Measurements from ENCODE around the gene MAB21L3. TPM values are rescaled to one million over a fixed set of nuclear protein-coding genes. Genes with fewer than 3 reads are reported as not detected.
A peak's percentile ranks its signal among the peaks of the same experiment; 100 is the strongest.

MAB21L3 gene
- 6.9 and 11.1 TPM in 2 replicates for total RNA-seq

DNA sequence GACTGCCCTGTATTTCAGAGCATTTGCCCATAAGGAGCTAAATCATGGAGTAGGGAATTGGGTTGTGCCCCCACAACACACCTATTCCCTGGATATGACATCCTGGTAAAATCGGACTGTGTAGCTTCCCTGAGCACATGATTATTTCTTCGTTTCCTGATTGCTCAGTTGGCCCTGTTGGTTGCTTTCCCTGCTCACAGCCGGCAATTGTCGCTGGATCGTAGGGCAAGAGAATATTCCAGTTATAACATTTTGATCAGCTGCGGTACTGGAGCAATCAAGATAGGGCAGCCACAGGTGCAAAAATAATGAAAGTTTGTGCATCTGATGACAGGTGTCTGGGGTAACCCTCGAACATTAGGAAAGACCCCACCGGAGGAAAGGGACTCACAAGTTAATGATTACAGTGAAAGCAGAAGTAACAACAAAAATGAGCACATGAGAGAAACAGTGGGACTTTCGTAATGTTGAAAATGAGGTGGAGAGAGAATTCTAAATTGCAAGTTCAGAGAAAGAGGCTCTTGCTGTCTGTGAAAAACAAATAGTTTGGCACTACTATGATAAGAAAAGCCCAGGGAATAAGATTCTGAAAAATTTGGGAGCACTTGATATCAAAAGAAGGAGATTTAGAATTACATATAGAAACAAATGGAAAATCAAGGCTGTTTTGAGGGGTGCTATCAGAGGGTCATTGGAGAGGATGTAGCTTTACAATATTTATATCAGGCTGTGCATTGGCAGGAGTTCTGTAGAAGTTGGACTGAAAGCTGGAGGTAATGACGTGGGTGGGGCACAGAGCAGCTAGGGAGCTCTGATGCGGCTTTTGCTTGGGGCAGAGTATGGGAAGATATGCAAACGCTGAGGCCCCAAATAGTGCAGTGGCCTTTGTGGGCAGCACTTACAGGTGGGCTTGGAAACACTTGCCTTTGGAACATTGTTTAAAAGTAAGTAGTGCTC lies at the start of gene MAB21L3:
Gene MAB21L3 (plus strand): TSS at position 833 of the 957 bp plus-strand sequence. CDS start 1,217 bp downstream, outside the sequence.
- DNase-seq (ENCODE audit: low read depth): peak; percentile 79

GRCh38 chr1:116062201-116062600 lies 49.0 kb upstream of the MAB21L3 start:
- no peak for DNase-seq (ENCODE audit: low read depth)

DNA sequence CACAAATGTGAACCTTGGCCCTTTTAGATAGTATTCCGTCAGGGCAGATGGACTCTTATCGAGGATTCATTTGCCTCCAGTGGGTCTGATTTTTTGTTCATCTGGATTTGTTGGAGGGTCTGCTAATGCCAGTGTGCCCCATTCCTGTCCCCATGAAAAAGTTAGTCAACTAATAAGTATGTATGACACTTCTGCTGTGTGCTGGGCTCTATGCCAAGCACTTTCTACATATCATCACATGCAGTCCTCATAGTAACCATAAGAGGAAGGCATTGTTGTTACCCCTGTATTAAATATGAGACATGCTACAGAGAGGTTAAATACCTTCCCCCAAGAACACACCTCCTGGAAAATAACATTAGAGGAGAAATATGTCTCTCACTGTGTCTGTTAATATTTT lies 46.6 kb upstream of the MAB21L3 start:
- DNase-seq (ENCODE audit: low read depth): no peak

- DNase-seq (ENCODE audit: low read depth): no peak
Observed at GRCh38 chr1:116066868-116067565, 44.2 kb upstream of the MAB21L3 start.

GRCh38 chr1:116067566-116067890 lies 43.7 kb upstream of the MAB21L3 start:
- no peak for DNase-seq (ENCODE audit: low read depth)

GRCh38 chr1:116075575-116075974 lies 35.6 kb upstream of the MAB21L3 start:
- DNase-seq (ENCODE audit: low read depth): no peak

GRCh38 chr1:116075990-116076389 lies 35.2 kb upstream of the MAB21L3 start:
- peak; percentile 59 for DNase-seq (ENCODE audit: low read depth)

DNA sequence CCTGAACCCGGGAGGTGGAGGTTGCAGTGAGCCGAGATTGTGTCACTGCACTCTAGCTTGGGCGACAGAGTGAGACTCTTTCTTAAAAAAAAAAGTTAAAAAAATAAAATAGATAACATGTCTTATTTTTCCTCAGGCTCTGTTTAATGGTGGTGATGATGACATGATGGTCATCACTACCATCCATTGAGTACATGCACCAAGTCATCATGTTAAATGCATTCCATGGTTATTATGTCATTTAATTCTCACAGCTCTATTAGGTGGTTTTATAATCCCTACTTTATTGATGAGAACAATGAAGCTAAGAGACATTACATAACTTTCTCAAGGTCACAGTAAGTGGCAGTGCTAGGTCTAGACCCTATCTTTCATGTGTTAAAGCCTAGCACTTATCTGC lies 34.4 kb upstream of the MAB21L3 start:
- DNase-seq (ENCODE audit: low read depth): peak; percentile 30

DNA sequence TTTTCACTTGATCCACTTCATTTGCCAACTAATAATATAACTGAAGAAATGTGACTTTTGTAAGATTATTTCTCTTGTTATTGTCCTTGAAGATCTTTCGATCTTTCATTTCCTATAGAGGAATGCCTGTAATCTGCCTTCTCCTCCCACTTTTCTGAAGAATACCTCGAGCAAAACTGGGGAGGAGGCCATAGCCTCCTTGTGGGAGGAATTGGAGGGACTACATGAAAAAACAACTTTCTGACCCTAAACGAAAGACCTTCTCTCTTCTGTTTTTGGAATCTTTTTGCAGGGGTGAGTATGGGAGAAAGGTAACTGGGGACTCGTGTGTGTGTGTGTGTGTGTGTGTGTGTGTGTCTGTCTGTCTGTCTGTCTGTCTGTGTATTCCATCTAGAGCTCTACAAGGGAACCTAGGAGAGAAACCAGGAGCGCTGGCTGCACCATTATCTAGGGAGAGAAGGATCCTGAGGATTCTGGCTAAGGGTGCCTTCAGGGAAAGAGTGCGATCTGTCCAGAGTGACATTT lies 32.4 kb upstream of the MAB21L3 start:
- DNase-seq (ENCODE audit: low read depth): no peak

DNA sequence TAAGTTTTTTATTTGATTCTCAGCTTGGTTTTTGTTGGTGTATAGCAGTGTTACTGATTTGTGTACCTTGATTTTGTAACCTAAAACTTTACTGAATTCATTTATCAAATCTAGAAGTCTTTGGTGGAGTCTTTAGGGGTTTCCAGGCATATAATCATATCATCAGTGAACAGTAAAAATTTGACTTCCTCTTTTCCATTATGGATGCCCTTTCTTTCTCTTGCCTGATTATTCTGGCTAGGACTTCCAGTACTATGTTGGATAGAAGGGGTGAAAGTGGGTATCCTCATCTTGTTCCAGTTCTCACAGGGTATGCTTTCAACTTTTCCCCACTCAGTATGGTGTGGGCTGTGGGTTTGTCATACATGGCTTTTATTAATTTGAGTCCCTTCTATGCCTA lies 23.6 kb upstream of the MAB21L3 start:
- DNase-seq (ENCODE audit: low read depth): no peak

DNA sequence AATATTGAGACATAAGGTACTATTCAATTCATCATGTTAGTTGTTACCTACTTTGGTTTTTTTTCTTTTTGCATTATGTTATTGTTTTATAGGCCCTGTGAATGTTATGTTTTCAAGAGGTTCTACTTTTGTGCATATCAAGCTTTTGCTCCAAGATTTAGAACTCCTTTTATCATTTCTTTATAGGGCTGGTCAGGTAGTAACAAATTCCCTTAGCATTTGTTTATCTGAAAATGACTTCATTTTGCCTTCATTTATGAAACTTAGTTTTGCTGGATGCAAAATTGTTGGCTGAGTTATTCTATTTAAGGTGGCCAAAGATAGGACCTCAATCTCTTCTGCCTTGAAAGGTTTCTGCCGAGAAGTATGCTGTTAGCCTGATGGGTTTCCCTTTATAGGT lies 21.3 kb upstream of the MAB21L3 start:
- DNase-seq (ENCODE audit: low read depth): no peak

GRCh38 chr1:116091083-116091482 lies 20.1 kb upstream of the MAB21L3 start:
- DNase-seq (ENCODE audit: low read depth): no peak

GRCh38 chr1:116092752-116093489 lies 18.3 kb upstream of the MAB21L3 start:
- DNase-seq (ENCODE audit: low read depth): no peak

- no peak for DNase-seq (ENCODE audit: low read depth)
Observed at GRCh38 chr1:116095027-116095426, 16.2 kb upstream of the MAB21L3 start.

DNA sequence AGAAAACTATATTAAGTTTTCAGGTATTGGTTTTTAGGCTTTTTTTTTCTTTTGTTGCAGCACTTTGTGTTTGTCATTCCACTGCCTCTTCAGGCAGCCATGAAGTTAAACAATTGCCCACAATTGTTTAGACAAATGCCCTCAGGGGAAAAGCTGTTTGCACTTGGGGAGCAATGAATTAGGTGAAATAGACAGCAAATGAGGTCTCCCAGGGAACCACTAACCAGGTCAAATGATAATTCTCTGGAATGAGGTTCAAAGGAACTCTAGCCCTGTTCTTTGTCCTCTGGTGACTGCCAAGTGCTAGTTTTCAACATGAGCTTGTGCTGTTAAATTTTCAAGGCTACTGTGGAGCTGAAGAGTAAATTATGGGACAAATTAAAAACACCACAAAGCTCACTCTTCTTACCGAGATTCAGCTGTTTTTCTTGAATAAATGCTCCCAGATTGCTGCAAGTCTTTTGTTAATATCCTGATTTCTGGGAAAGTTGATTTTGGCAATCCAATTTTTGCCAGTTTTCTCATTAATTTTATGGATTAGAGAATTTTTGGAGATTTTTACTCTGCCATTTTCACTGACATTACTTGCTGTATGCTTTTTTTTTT lies 15.1 kb upstream of the MAB21L3 start:
- DNase-seq (ENCODE audit: low read depth): no peak

- no peak for DNase-seq (ENCODE audit: low read depth)
Observed at GRCh38 chr1:116097626-116098025, 13.6 kb upstream of the MAB21L3 start.

- DNase-seq (ENCODE audit: low read depth): no peak
Observed at GRCh38 chr1:116099379-116099778, 11.8 kb upstream of the MAB21L3 start.

DNA sequence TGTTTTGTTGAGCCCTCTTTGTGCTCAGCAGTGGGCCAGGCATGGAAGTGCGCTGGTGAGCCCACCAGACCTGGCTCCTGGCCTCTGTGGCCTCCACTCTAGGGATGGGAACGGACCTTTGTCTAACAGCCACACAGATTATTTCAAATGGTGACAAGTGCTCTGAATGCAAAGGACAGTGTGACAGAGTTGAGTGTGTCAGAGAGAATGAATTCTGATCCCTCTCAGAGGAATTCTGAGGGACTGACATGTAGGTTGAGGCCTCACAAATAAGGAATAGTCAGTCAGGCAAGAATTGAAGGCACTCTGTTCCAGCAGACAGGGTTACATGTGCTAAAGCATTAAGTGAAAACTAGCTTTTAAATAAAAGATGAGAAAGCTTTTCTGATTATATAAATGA lies 11.3 kb upstream of the MAB21L3 start:
- DNase-seq (ENCODE audit: low read depth): no peak

- no peak for DNase-seq (ENCODE audit: low read depth)
Observed at GRCh38 chr1:116104667-116105066, 6.5 kb upstream of the MAB21L3 start.

GRCh38 chr1:116105996-116106395 lies 5.2 kb upstream of the MAB21L3 start:
- DNase-seq (ENCODE audit: low read depth): no peak

- DNase-seq (ENCODE audit: low read depth): no peak
Observed at GRCh38 chr1:116106646-116107045, 4.6 kb upstream of the MAB21L3 start.

DNA sequence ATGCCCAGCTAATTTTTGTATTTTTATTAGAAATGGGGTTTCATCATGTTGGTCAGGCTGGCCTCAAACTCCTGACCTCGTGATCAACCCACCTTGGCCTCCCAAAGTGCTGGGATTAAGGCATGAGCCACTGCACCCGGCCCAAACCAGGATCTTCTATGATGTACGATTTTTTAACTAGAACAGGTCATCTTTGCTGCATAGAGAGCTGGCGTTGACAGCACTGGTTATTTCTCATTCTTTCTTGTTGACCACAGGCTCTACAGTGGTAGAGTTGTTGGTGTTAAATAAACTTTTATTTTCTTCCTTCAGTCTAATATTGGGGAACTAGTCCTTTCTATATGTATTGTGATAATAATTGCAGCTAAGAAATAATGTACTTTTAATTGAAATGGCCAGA lies 3.8 kb upstream of the MAB21L3 start:
- DNase-seq (ENCODE audit: low read depth): no peak
